K562 (cell line): ENCODE results near the gene BIRC3.

Source experiments
- BDP1 ChIP-seq: IDR thresholded peaks from 3 replicates; pipeline ENCODE4 v1.6.1; 2011; ENCODE audit not compliant: insufficient read length, insufficient read depth
- ESRRA ChIP-seq: fragments of 450-650 bp; IDR thresholded peaks from 2 replicates; pipeline ENCODE4 v1.6.1; 2014; ENCODE audit warnings: low read depth, mild to moderate bottlenecking, moderate library complexity, borderline replicate concordance
- EZH2 ChIP-seq: IDR thresholded peaks from 2 replicates; pipeline ENCODE4 v1.6.1; 2012; ENCODE audit warnings: low read depth, mild to moderate bottlenecking, inconsistent platforms, low read length, borderline replicate concordance
- FOXA1 ChIP-seq: fragments of 450-650 bp; IDR thresholded peaks from 2 replicates; pipeline ENCODE4 v1.6.1; 2016; ENCODE audit warnings: mild to moderate bottlenecking, borderline replicate concordance
- JUND ChIP-seq, 2 experiments: IDR thresholded peaks; 2 replicates in 1 of 2; 3 replicates in 1 of 2; pipeline ENCODE4 v1.6.1; 2011; ENCODE audit warnings: borderline replicate concordance in 2 of 2, low read depth in 2 of 2, low read length in 2 of 2, improper control_type of control experiment in 1 of 2, missing biosample characterization in 1 of 2, missing genetic modification characterization in 1 of 2, missing genetic modification reagents in 1 of 2
- NCOA1 ChIP-seq: fragments of 450-650 bp; IDR thresholded peaks from 2 replicates; pipeline ENCODE4 v1.6.1; 2016; ENCODE audit warnings: low read depth
- POU5F1 ChIP-seq: fragments of 150-350 bp; IDR thresholded peaks from 2 replicates; pipeline ENCODE4 v1.6.1; 2014; ENCODE audit warnings: borderline replicate concordance, low read length, low read depth, mild to moderate bottlenecking; ENCODE audit not compliant: partially characterized antibody
- SAP30 ChIP-seq: fragments of 200-600 bp; sonication (generic); IDR thresholded peaks from 2 replicates; pipeline ENCODE4 v1.6.1; 2012; ENCODE audit warnings: borderline replicate concordance, low read depth, mild to moderate bottlenecking, moderate library complexity, low read length, control low read depth, inconsistent platforms; ENCODE audit not compliant: insufficient read depth, poor library complexity, severe bottlenecking
- SRSF9 ChIP-seq: fragments of 200-400 bp; formaldehyde crosslinking; IDR thresholded peaks from 2 replicates; pipeline ENCODE4 v1.6.1; 2017; ENCODE audit warnings: low read depth, low read length, borderline replicate concordance
- STAG1 ChIP-seq: sonication (generic); formaldehyde crosslinking; IDR thresholded peaks from 2 replicates; pipeline ENCODE4 v1.5.0; 2020; ENCODE audit warnings: missing genetic modification reagents, borderline replicate concordance
- TF ChIP-seq, protein P1 (sequence below): sonication (generic); formaldehyde crosslinking; IDR thresholded peaks from 2 replicates; pipeline ENCODE4 v1.8.0; 2022; ENCODE audit warnings: mild to moderate bottlenecking, missing genetic modification reagents
- TF ChIP-seq, protein P2 (sequence below), 3 experiments: IDR thresholded peaks in 2 of 3; conservative IDR thresholded peaks in 1 of 3; 2 replicates each; pipeline ENCODE4 v1.5.1; 2011 to 2012; ENCODE audit warnings: low read length in 3 of 3, mild to moderate bottlenecking in 3 of 3, control low read depth in 2 of 3, improper control_type of control experiment in 1 of 3, inconsistent platforms in 1 of 3, low read depth in 1 of 3, mixed read lengths in 1 of 3, moderate library complexity in 1 of 3; ENCODE audit not compliant: insufficient read depth in 2 of 3
- TF ChIP-seq, protein P3 (sequence below): sonication (generic); formaldehyde crosslinking; IDR thresholded peaks from 2 replicates; pipeline ENCODE4 v1.8.0; 2022; ENCODE audit warnings: missing genetic modification reagents, mild to moderate bottlenecking, borderline replicate concordance

DNA sequence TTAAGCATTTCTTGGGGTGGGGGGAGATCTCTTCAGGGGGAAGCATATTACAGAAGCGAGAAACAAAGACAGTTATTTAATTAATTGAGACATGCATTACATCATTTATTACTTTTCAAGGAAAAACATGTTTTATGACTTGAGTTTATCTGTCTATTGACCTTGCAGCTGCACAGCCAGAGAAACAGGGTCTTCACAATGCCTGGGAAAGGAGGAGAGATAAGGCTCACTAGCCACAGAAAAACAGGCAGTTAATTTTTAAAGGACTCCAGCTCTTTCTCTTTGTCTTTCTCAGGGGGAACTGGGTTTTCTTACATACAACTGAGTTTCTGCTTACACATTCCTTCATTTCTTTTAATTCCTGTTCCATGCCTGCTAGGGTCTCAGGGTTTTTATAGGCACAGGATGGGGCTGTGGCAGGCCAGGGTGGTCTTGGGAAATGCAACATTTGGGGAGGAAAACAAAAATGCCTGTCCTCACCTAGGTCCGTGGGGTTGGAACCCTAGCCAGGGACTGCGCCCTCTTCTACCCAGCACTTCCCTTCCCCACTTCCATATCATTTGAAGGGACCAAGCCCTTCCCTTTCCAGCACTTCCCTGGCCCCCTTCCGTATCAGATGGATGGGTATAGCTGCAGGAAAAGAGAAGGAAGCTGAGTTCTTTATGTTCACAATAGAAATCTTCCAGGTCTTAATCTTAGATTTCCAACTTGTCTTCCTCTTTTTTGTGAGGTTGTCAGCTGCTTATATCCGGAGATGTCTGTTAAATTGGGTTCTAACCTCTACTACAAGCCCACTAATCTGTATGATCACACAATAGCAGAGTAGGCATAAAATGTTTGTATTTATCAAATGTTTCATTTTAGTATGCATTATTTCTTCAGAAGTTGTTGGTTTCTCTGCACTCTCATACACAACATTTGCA, 68.1 kb downstream of the BIRC3 start:
- TF ChIP-seq, protein P1, sequence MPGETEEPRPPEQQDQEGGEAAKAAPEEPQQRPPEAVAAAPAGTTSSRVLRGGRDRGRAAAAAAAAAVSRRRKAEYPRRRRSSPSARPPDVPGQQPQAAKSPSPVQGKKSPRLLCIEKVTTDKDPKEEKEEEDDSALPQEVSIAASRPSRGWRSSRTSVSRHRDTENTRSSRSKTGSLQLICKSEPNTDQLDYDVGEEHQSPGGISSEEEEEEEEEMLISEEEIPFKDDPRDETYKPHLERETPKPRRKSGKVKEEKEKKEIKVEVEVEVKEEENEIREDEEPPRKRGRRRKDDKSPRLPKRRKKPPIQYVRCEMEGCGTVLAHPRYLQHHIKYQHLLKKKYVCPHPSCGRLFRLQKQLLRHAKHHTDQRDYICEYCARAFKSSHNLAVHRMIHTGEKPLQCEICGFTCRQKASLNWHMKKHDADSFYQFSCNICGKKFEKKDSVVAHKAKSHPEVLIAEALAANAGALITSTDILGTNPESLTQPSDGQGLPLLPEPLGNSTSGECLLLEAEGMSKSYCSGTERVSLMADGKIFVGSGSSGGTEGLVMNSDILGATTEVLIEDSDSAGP (CRISPR knock-in tag) = no peak
- TF ChIP-seq POU5F1 = no peak
- no peak for TF ChIP-seq ESRRA
- TF ChIP-seq SAP30 = no peak
- no peak for TF ChIP-seq STAG1 (CRISPR knock-in tag)
- TF ChIP-seq FOXA1 = no peak
- TF ChIP-seq JUND (IDR thresholded peaks at IDR 0.05; ENCODE audit: borderline replicate concordance, low read depth, low read length) = no peak
- TF ChIP-seq JUND (tag; IDR thresholded peaks at IDR 0.05; ENCODE audit: borderline replicate concordance, low read depth, low read length) = no peak
- TF ChIP-seq, protein P2, sequence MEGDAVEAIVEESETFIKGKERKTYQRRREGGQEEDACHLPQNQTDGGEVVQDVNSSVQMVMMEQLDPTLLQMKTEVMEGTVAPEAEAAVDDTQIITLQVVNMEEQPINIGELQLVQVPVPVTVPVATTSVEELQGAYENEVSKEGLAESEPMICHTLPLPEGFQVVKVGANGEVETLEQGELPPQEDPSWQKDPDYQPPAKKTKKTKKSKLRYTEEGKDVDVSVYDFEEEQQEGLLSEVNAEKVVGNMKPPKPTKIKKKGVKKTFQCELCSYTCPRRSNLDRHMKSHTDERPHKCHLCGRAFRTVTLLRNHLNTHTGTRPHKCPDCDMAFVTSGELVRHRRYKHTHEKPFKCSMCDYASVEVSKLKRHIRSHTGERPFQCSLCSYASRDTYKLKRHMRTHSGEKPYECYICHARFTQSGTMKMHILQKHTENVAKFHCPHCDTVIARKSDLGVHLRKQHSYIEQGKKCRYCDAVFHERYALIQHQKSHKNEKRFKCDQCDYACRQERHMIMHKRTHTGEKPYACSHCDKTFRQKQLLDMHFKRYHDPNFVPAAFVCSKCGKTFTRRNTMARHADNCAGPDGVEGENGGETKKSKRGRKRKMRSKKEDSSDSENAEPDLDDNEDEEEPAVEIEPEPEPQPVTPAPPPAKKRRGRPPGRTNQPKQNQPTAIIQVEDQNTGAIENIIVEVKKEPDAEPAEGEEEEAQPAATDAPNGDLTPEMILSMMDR (IDR thresholded peaks at IDR 0.05 in 2 of 3, conservative IDR thresholded peaks at IDR 0.05 in 1 of 3; ENCODE audit: insufficient read depth in 2 of 3, low read depth in 1 of 3, low read length in 3 of 3) = no peak
- TF ChIP-seq SRSF9 = no peak
- no peak for TF ChIP-seq NCOA1
- TF ChIP-seq, protein P3, sequence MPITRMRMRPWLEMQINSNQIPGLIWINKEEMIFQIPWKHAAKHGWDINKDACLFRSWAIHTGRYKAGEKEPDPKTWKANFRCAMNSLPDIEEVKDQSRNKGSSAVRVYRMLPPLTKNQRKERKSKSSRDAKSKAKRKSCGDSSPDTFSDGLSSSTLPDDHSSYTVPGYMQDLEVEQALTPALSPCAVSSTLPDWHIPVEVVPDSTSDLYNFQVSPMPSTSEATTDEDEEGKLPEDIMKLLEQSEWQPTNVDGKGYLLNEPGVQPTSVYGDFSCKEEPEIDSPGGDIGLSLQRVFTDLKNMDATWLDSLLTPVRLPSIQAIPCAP (CRISPR knock-in tag) = no peak
- no peak for TF ChIP-seq EZH2
- no peak for TF ChIP-seq BDP1
